Caco-2 (cell line): ENCODE data around the gene CAP1. TPM values are rescaled to one million over a fixed set of nuclear protein-coding genes. Genes with fewer than 3 reads are reported as not detected.
A peak's percentile ranks its signal among the peaks of the same experiment; 100 is the strongest.

ENCODE experiments used
- Bru-seq: library from RNA; stranded (reverse); fragments of 400-500 nt; gene quantifications from one replicate; lab custom pipeline; 2021; lab: Mats Ljungman, UMichigan
- BruChase-seq, 2 experiments: library from RNA; stranded (reverse); fragments of 400-500 nt; gene quantifications; one replicate each; lab custom pipeline; 2021; lab: Mats Ljungman, UMichigan
- BruUV-seq: library from RNA; stranded (reverse); fragments of 400-500 nt; replicated peaks from 2 replicates; lab custom pipeline; 2021; lab: Mats Ljungman, UMichigan
- CTCF ChIA-PET: fragments of 300-600 bp; sonication (Branson Sonifier 250); formaldehyde crosslinking; loops from one replicate; lab custom pipeline; 2022; ENCODE audit warnings: antibody characterized with exemption; lab: Charles Lee
- POLR2A ChIA-PET: fragments of 300-600 bp; sonication (Branson Sonifier 250); formaldehyde crosslinking; loops from one replicate; lab custom pipeline; 2022; ENCODE audit warnings: antibody characterized with exemption; lab: Charles Lee
- DNase-seq, 2 experiments: peaks; one replicate each; pipeline versions ENCODE4 v3.0.0 to v3.0.0-alpha.2; 2020 to 2022
- H3K27me3 ChIP-seq: replicated peaks from 2 replicates; pipeline ENCODE4 v1.6.0; 2011; ENCODE audit warnings: low read length; ENCODE audit not compliant: control insufficient read depth, insufficient read depth
- H3K36me3 ChIP-seq: 2 replicates; pipeline ENCODE4 v1.5.1; 2011; ENCODE audit warnings: low read length; ENCODE audit not compliant: control insufficient read depth, insufficient read depth
- H3K4me1 ChIP-seq: fragments of 250-450 bp; sonication (Bioruptor Pico); 2 replicates; pipeline ENCODE4 v1.5.1; 2020; ENCODE audit warnings: mild to moderate bottlenecking
- H3K4me3 ChIP-seq: 2 replicates; pipeline ENCODE4 v1.5.1; 2011; ENCODE audit warnings: low read depth, mild to moderate bottlenecking, control low read depth, low read length
- H3K9me3 ChIP-seq: fragments of 250-450 bp; sonication (Bioruptor Pico); 2 replicates; pipeline ENCODE4 v1.5.1; 2020; ENCODE audit warnings: mild to moderate bottlenecking, moderate library complexity
- H3K27ac Mint-ChIP-seq: one replicate; pipeline ENCODE4 v1.8.0; 2022; ENCODE audit warnings: mixed read lengths; ENCODE audit not compliant: unreplicated experiment
- H3K27me3 Mint-ChIP-seq: one replicate; pipeline ENCODE4 v1.8.0; 2022; ENCODE audit warnings: mixed read lengths; ENCODE audit not compliant: insufficient read depth, unreplicated experiment
- H3K36me3 Mint-ChIP-seq: one replicate; pipeline ENCODE4 v1.8.0; 2022; ENCODE audit warnings: mild to moderate bottlenecking, mixed read lengths; ENCODE audit not compliant: insufficient read depth, unreplicated experiment
- H3K4me1 Mint-ChIP-seq: one replicate; pipeline ENCODE4 v1.8.0; 2022; ENCODE audit warnings: low read depth, mixed read lengths; ENCODE audit not compliant: unreplicated experiment
- H3K4me3 Mint-ChIP-seq: one replicate; pipeline ENCODE4 v1.8.0; 2022; ENCODE audit warnings: mild to moderate bottlenecking, moderate library complexity, mixed read lengths; ENCODE audit not compliant: unreplicated experiment
- H3K9me3 Mint-ChIP-seq: one replicate; pipeline ENCODE4 v1.8.0; 2022; ENCODE audit warnings: mixed read lengths; ENCODE audit not compliant: unreplicated experiment
- CTCF ChIP-seq, 2 experiments: fragments of 200-600 bp in 1 of 2; IDR thresholded peaks; 1 replicate in 1 of 2; 2 replicates in 1 of 2; pipeline versions ENCODE4 v1.5.1 to v1.8.0; 2011 to 2022; ENCODE audit warnings: antibody characterized with exemption in 1 of 2, control low read depth in 1 of 2, inconsistent platforms in 1 of 2, low read depth in 1 of 2, low read length in 1 of 2, mild to moderate bottlenecking in 1 of 2, moderate library complexity in 1 of 2; ENCODE audit not compliant: insufficient read depth in 1 of 2, severe bottlenecking in 1 of 2, unreplicated experiment in 1 of 2
- intact Hi-C: fragments of 100-400 bp; cut with micrococcal nuclease; formaldehyde crosslinking; loops from one replicate; pipeline ENCODE4 v1.10.0; 2022; ENCODE audit not compliant: unreplicated experiment
- long read RNA-seq: library from polyadenylated mRNA; stranded (forward); transcript quantifications from one replicate; pipeline ENCODE4 v2.0.0, GENCODE V29; 2022
- total RNA-seq: library from RNA; stranded (reverse); gene quantifications from 2 replicates; pipeline ENCODE4 v1.2.3, GENCODE V29; 2022

Gene CAP1
- total RNA-seq (181 and 219 TPM in 2 replicates), Bru-seq, nascent RNA (percentile 80 among the genes with signal in this experiment), BruChase-seq, experiment 1, labeled RNA remaining after a 2-hour chase (percentile 80 among the genes with signal in this experiment), BruChase-seq, experiment 2, labeled RNA remaining after a 6-hour chase (percentile 94 among the genes with signal in this experiment)
- long read RNA-seq, transcript CAP1-203 (13 exons, 3,105 nt), result minor isoform, 61 of 450 reads
- long read RNA-seq, transcript CAP1-201 (13 exons, 2,592 nt), result minor isoform, 14 of 450 reads
- long read RNA-seq, transcript CAP1-206 (13 exons, 2,217 nt), result major isoform, 177 of 450 reads
- long read RNA-seq, transcript CAP1-202 (13 exons, 1,496 nt), result minor isoform, 73 of 450 reads
- long read RNA-seq, partial matches to known transcripts, result 34 of 450 reads
- long read RNA-seq, other reads (novel, unspliced or antisense), result 82 of 450 reads

- POLR2A ChIA-PET, result interaction anchor here (0.6 to 1.2 kb wide), 4 partner anchors 15 to 662 kb away, joined by 3 to 13 read pairs (median 5); partner anchors contain the start of gene MYCL
- Histone ChIP-seq H3K9me3 (no peaks in the 10 kb centered on the region), H3K4me3 (peak within 1 kb of the TSS; percentile 81), H3K36me3 (no peaks in the 10 kb centered on the region), H3K4me1 (peaks cover 5% of the 10 kb centered on the region; the same call in 1 of the 2 replicates), H3K27me3 (no peaks in the 10 kb centered on the region)
- H3K9me3 Mint-ChIP-seq, result no peaks in the 10 kb centered on the region
- H3K4me1 Mint-ChIP-seq, result peaks cover 24% of the 10 kb centered on the region
- no peak for TF ChIP-seq CTCF (IDR thresholded peaks at IDR 0.05; ENCODE audit: insufficient read depth in 1 of 2, low read depth in 1 of 2, low read length in 1 of 2, severe bottlenecking in 1 of 2, unreplicated experiment in 1 of 2)
- DNase-seq, result peak; percentile 96 to 97
- H3K4me3 Mint-ChIP-seq, result peak within 1 kb of the TSS; percentile 83
- intact Hi-C loops, result no loop called here
- H3K27ac Mint-ChIP-seq, result peak within 1 kb of the TSS; percentile 96
- CTCF ChIA-PET, result interaction anchor here (0.6 to 1.8 kb wide), 6 partner anchors 10 to 364 kb away, joined by 3 to 5 read pairs (median 4); partner anchors contain the start of gene SMAP2
- TSS peak; percentile 73 for BruUV-seq
- H3K27me3 Mint-ChIP-seq, result no peaks in the 10 kb centered on the region
- H3K36me3 Mint-ChIP-seq, result peaks cover 41% of the 10 kb centered on the region
Observed at GRCh38 chr1:40040511-40041465, at the start of gene CAP1. CAP1 (plus strand) TSS chr1:40040729; CDS start chr1:40059347, 18,618 bp downstream.

GRCh38 chr1:39992234-39992633 lies 48.3 kb upstream of the CAP1 start:
- no peaks in the 10 kb centered on the region for H3K4me1 ChIP-seq
- H3K27me3 ChIP-seq, result no peaks in the 10 kb centered on the region; the same call in 1 of the 2 replicates
- H3K9me3 ChIP-seq, result no peaks in the 10 kb centered on the region
- intact Hi-C loops, result no loop called here
- no peaks in the 10 kb centered on the region for H3K36me3 Mint-ChIP-seq
- BruUV-seq, result no TSS peak
- H3K4me3 ChIP-seq, result no peak overlapping the region
- no peak for TF ChIP-seq CTCF (IDR thresholded peaks at IDR 0.05; ENCODE audit: insufficient read depth in 1 of 2, low read depth in 1 of 2, low read length in 1 of 2, severe bottlenecking in 1 of 2, unreplicated experiment in 1 of 2)
- ChIA-PET POLR2A (no interaction called here), CTCF (no interaction called here)
- H3K4me1 Mint-ChIP-seq, result no peaks in the 10 kb centered on the region
- no peaks in the 10 kb centered on the region for H3K36me3 ChIP-seq
- H3K4me3 Mint-ChIP-seq, result no peak overlapping the region
- no peak for DNase-seq
- H3K9me3 Mint-ChIP-seq, result no peaks in the 10 kb centered on the region
- no peak overlapping the region for H3K27ac Mint-ChIP-seq
- no peaks in the 10 kb centered on the region for H3K27me3 Mint-ChIP-seq

- no peak overlapping the region for H3K4me3 Mint-ChIP-seq
- no peaks in the 10 kb centered on the region; the same call in 1 of the 2 replicates for H3K27me3 ChIP-seq
- no peak overlapping the region for H3K4me3 ChIP-seq
- ChIA-PET POLR2A (no interaction called here), CTCF (no interaction called here)
- H3K4me1 ChIP-seq, result no peaks in the 10 kb centered on the region
- H3K9me3 ChIP-seq, result no peaks in the 10 kb centered on the region
- H3K36me3 ChIP-seq, result no peaks in the 10 kb centered on the region
- no peak for DNase-seq
- no TSS peak for BruUV-seq
- no peaks in the 10 kb centered on the region for H3K4me1 Mint-ChIP-seq
- no peaks in the 10 kb centered on the region for H3K36me3 Mint-ChIP-seq
- H3K27ac Mint-ChIP-seq, result no peak overlapping the region
- TF ChIP-seq CTCF (IDR thresholded peaks at IDR 0.05; ENCODE audit: insufficient read depth in 1 of 2, low read depth in 1 of 2, low read length in 1 of 2, severe bottlenecking in 1 of 2, unreplicated experiment in 1 of 2), result no peak
- intact Hi-C loops, result no loop called here
- H3K27me3 Mint-ChIP-seq, result no peaks in the 10 kb centered on the region
- H3K9me3 Mint-ChIP-seq, result no peaks in the 10 kb centered on the region
Observed at GRCh38 chr1:39992888-39993287, 47.6 kb upstream of the CAP1 start.
